Ishikawa (cell line): ENCODE data around the gene ANKRD34A.

Experiments used
- FOXM1 ChIP-seq: IDR thresholded peaks from 2 replicates; pipeline ENCODE4 v1.6.1; 2012; ENCODE audit warnings: low read depth, borderline replicate concordance
- YY1 ChIP-seq: IDR thresholded peaks from 2 replicates; pipeline ENCODE4 v1.6.1; 2012; ENCODE audit warnings: low read depth

- TF ChIP-seq FOXM1 = no peak
- no peak for TF ChIP-seq YY1
These were observed 43.2 kb upstream of the ANKRD34A start for GRCh38 chr1:146007489-146008133.
